Measurements from ENCODE around the gene P2RY2. TPM values are rescaled to one million over a fixed set of nuclear protein-coding genes. Genes with fewer than 3 reads are reported as not detected.

The P2RY2 gene
- total and polyA plus RNA-seq, 2 donors (not counting 1 experiment from before 2014, with no cell fraction given), result 0.12 to 0.37 TPM

DNA sequence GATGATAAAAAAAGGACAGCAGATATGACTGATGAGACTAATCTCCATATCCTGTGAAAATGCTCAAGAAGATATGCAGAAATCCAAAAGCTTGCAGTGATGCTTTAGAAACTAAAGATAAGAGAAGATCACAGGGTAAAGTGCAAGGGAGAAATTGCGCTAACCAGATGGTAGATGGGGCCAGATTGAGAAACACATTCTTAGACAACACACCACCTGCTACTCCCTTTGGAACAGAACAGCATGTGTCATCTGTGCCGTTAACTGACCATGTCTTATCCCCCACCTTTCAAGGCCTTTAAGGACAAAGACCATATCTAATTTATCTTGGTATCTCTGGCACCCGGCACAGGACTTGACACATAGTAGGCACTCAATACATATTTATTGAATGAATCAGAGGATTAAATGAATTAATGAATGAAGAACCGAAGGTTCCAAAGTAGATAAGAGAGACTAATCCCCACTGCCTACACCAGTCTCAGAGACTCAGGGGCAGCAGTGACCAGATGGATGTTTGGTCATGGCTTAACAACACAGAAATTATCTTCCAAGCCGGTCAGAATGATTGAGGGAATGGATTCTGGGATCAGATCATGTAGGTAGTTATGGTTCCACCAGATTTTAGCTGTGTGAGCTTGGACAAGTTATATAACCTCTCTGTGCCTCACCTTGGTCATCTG lies 12.3 kb upstream of the P2RY2 start:
- WGBS (ENCODE audit: insufficient coverage), result 100% methylated on average over 1 of the region's 5 CpGs
- H3K27ac Mint-ChIP-seq, result no peak overlapping the region
- H3K27me3 Mint-ChIP-seq, result peaks cover 24% of the 10 kb centered on the region
- TF ChIP-seq, protein P1, sequence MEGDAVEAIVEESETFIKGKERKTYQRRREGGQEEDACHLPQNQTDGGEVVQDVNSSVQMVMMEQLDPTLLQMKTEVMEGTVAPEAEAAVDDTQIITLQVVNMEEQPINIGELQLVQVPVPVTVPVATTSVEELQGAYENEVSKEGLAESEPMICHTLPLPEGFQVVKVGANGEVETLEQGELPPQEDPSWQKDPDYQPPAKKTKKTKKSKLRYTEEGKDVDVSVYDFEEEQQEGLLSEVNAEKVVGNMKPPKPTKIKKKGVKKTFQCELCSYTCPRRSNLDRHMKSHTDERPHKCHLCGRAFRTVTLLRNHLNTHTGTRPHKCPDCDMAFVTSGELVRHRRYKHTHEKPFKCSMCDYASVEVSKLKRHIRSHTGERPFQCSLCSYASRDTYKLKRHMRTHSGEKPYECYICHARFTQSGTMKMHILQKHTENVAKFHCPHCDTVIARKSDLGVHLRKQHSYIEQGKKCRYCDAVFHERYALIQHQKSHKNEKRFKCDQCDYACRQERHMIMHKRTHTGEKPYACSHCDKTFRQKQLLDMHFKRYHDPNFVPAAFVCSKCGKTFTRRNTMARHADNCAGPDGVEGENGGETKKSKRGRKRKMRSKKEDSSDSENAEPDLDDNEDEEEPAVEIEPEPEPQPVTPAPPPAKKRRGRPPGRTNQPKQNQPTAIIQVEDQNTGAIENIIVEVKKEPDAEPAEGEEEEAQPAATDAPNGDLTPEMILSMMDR (IDR thresholded peaks at IDR 0.05), result no peak
- TF ChIP-seq EZH2 (IDR thresholded peaks at IDR 0.05; ENCODE audit: borderline replicate concordance, insufficient read depth, low read depth, low read length, poor library complexity, severe bottlenecking), result no peak
- no peak overlapping the region for H3K4me3 Mint-ChIP-seq
- Histone ChIP-seq H3K4me1 (ENCODE audit: control insufficient read depth in 2 of 2, insufficient read depth in 2 of 2, low read length in 2 of 2) (peaks cover 0 to 5% of the 10 kb centered on the region in 2 donors), H3K4me2 (replicated peaks; ENCODE audit: low read depth, low read length, poor library complexity, severe bottlenecking) (no peak overlapping the region), H3K4me3 (ENCODE audit: control extremely low read depth in 1 of 5, extremely low read depth in 1 of 5, insufficient read depth in 1 of 5, low read depth in 2 of 5, low read length in 4 of 5) (no peak overlapping the region), H3K27me3 (replicated peaks in 1 of 4; ENCODE audit: control extremely low read depth in 1 of 4, control insufficient read depth in 3 of 4, insufficient read depth in 4 of 4, low read length in 3 of 4) (no peaks in the 10 kb centered on the region), H3K79me2 (ENCODE audit: control insufficient read depth, insufficient read depth, low read length) (no peaks in the 10 kb centered on the region), H4K20me1 (ENCODE audit: control insufficient read depth, insufficient read depth, low read length, poor library complexity, severe bottlenecking) (no peaks in the 10 kb centered on the region), H3K9me3 (ENCODE audit: control extremely low read depth in 1 of 3, control insufficient read depth in 2 of 3, insufficient read depth in 1 of 3, low read length in 2 of 3) (no peaks in the 10 kb centered on the region), H3K27ac (ENCODE audit: low read length in 2 of 2) (no peak overlapping the region), H2AFZ (ENCODE audit: insufficient read depth, low read depth, low read length, poor library complexity, severe bottlenecking) (no peak overlapping the region), H3K36me3 (replicated peaks in 1 of 2; ENCODE audit: control extremely low read depth in 1 of 2, control insufficient read depth in 1 of 2, extremely low read depth in 1 of 2, insufficient read depth in 2 of 2, low read length in 1 of 2) (no peaks in the 10 kb centered on the region), H3K9ac (ENCODE audit: low read length) (no peak overlapping the region)
- CTCF ChIA-PET, result interaction anchor here (1.2 kb wide), 2 partner anchors 18 to 145 kb away, joined by 3 to 4 read pairs; no protein-coding TSS in a partner anchor
- H3K9me3 Mint-ChIP-seq (ENCODE audit: insufficient read depth), result no peaks in the 10 kb centered on the region
- H3K4me1 Mint-ChIP-seq, result peaks cover 2% of the 10 kb centered on the region
- ATAC-seq (ENCODE audit: low read depth), result no peak
- POLR2A ChIA-PET, result no interaction called here
- DNase-seq, result no peak
- intact Hi-C loops (cut with micrococcal nuclease), result no loop called here

DNA sequence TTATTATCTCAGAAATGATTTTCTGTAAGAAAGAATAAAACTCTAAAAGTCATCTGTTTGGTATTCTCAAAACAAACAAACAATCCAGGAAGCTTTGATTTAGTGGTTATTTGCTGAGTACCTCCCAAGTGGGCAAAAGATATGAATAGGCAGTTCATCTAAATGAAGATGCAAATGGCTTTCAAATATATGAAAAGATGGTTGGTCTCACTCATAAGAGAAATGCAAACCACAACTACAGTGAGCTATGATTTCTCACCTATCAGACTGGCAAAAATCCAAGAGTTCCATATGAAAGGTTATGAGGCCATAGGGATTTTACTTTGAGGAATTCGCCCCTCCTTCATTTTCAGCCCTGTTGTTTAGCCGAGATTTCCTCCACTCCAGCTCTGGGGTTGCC lies 11.3 kb upstream of the P2RY2 start:
- ChIA-PET CTCF (interaction anchor here (1.2 to 2.3 kb wide), 3 partner anchors 19 to 144 kb away, joined by 3 to 12 read pairs (median 4); no protein-coding TSS in a partner anchor), POLR2A (interaction anchor here (0.6 kb wide), 1 partner anchor 38 kb away, joined by 3 read pairs; no protein-coding TSS in a partner anchor)
- no peak overlapping the region for H3K4me3 Mint-ChIP-seq
- TF ChIP-seq, protein P1 (IDR thresholded peaks at IDR 0.05), result no peak
- no peak for TF ChIP-seq EZH2 (IDR thresholded peaks at IDR 0.05; ENCODE audit: borderline replicate concordance, insufficient read depth, low read depth, low read length, poor library complexity, severe bottlenecking)
- H3K27ac ChIP-seq (ENCODE audit: low read length in 2 of 2), result no peak overlapping the region
- WGBS (ENCODE audit: insufficient coverage), result no CpG with 5 or more reads among the region's 2 CpGs
- no peaks in the 10 kb centered on the region for H3K9me3 Mint-ChIP-seq (ENCODE audit: insufficient read depth)
- H3K9ac ChIP-seq (ENCODE audit: low read length), result no peak overlapping the region
- H3K4me2 ChIP-seq (replicated peaks; ENCODE audit: low read depth, low read length, poor library complexity, severe bottlenecking), result no peak overlapping the region
- H3K79me2 ChIP-seq (ENCODE audit: control insufficient read depth, insufficient read depth, low read length), result no peaks in the 10 kb centered on the region
- H2AFZ ChIP-seq (ENCODE audit: insufficient read depth, low read depth, low read length, poor library complexity, severe bottlenecking), result no peak overlapping the region
- DNase-seq (no peak), ATAC-seq (ENCODE audit: low read depth) (no peak)
- H3K4me1 Mint-ChIP-seq, result peaks cover 2% of the 10 kb centered on the region
- intact Hi-C loops (cut with micrococcal nuclease), result no loop called here
- H3K4me3 ChIP-seq (ENCODE audit: control extremely low read depth in 1 of 5, extremely low read depth in 1 of 5, insufficient read depth in 1 of 5, low read depth in 2 of 5, low read length in 4 of 5), result no peak overlapping the region
- H3K27me3 ChIP-seq (replicated peaks in 1 of 4; ENCODE audit: control extremely low read depth in 1 of 4, control insufficient read depth in 3 of 4, insufficient read depth in 4 of 4, low read length in 3 of 4), result no peaks in the 10 kb centered on the region
- no peaks in the 10 kb centered on the region for H3K36me3 ChIP-seq (replicated peaks in 1 of 2; ENCODE audit: control extremely low read depth in 1 of 2, control insufficient read depth in 1 of 2, extremely low read depth in 1 of 2, insufficient read depth in 2 of 2, low read length in 1 of 2)
- H3K9me3 ChIP-seq (ENCODE audit: control extremely low read depth in 1 of 3, control insufficient read depth in 2 of 3, insufficient read depth in 1 of 3, low read length in 2 of 3), result no peaks in the 10 kb centered on the region
- peaks cover 24% of the 10 kb centered on the region for H3K27me3 Mint-ChIP-seq
- H3K4me1 ChIP-seq (ENCODE audit: control insufficient read depth in 2 of 2, insufficient read depth in 2 of 2, low read length in 2 of 2), result peaks cover 0 to 5% of the 10 kb centered on the region in 2 donors
- H3K27ac Mint-ChIP-seq, result no peak overlapping the region
- H4K20me1 ChIP-seq (ENCODE audit: control insufficient read depth, insufficient read depth, low read length, poor library complexity, severe bottlenecking), result no peaks in the 10 kb centered on the region

Measured in B cell (primary cell).